HL-60 (cell line): ENCODE data around the gene DENND11.

Source experiments
- GABPA ChIP-seq: IDR thresholded peaks from 2 replicates; pipeline ENCODE4 v1.6.1; 2012; ENCODE audit warnings: low read depth
- TF ChIP-seq, protein P1 (sequence below): IDR thresholded peaks from 2 replicates; pipeline ENCODE4 v1.6.1; 2012; ENCODE audit warnings: low read depth; ENCODE audit not compliant: insufficient replicate concordance

DNA sequence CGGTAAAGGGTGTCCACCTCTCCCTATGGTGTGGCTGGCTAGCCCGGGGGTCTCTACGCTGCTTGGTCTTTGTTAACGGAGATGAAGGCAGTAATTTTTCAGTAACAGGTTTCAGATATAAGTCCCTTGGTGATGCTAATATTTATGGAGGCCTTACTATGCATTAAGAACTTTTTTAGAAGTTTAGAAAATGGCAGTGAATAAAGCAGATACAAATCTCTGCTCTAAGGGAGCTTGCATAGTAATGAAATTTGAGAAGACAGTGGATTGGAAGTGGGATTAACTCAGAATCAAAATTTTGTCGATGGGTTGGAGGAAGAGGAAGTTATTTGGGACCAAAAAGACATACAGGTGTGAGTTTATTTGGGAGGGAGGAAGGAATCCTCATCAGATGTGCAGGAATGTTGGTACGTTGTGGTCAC lies 36.6 kb upstream of the DENND11 start:
- no peak for TF ChIP-seq GABPA
- TF ChIP-seq, protein P1, sequence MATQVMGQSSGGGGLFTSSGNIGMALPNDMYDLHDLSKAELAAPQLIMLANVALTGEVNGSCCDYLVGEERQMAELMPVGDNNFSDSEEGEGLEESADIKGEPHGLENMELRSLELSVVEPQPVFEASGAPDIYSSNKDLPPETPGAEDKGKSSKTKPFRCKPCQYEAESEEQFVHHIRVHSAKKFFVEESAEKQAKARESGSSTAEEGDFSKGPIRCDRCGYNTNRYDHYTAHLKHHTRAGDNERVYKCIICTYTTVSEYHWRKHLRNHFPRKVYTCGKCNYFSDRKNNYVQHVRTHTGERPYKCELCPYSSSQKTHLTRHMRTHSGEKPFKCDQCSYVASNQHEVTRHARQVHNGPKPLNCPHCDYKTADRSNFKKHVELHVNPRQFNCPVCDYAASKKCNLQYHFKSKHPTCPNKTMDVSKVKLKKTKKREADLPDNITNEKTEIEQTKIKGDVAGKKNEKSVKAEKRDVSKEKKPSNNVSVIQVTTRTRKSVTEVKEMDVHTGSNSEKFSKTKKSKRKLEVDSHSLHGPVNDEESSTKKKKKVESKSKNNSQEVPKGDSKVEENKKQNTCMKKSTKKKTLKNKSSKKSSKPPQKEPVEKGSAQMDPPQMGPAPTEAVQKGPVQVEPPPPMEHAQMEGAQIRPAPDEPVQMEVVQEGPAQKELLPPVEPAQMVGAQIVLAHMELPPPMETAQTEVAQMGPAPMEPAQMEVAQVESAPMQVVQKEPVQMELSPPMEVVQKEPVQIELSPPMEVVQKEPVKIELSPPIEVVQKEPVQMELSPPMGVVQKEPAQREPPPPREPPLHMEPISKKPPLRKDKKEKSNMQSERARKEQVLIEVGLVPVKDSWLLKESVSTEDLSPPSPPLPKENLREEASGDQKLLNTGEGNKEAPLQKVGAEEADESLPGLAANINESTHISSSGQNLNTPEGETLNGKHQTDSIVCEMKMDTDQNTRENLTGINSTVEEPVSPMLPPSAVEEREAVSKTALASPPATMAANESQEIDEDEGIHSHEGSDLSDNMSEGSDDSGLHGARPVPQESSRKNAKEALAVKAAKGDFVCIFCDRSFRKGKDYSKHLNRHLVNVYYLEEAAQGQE = no peak
